DLD1 (cell line): ENCODE measurements around the gene TIMM8A.

ENCODE experiments used
- in situ Hi-C: cut with HindIII; loops from 2 replicates; pipeline ENCODE4 v1.10.0; 2017; ENCODE audit warnings: low sequenced_read_pairs

Gene TIMM8A, protein sequence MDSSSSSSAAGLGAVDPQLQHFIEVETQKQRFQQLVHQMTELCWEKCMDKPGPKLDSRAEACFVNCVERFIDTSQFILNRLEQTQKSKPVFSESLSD

DNA sequence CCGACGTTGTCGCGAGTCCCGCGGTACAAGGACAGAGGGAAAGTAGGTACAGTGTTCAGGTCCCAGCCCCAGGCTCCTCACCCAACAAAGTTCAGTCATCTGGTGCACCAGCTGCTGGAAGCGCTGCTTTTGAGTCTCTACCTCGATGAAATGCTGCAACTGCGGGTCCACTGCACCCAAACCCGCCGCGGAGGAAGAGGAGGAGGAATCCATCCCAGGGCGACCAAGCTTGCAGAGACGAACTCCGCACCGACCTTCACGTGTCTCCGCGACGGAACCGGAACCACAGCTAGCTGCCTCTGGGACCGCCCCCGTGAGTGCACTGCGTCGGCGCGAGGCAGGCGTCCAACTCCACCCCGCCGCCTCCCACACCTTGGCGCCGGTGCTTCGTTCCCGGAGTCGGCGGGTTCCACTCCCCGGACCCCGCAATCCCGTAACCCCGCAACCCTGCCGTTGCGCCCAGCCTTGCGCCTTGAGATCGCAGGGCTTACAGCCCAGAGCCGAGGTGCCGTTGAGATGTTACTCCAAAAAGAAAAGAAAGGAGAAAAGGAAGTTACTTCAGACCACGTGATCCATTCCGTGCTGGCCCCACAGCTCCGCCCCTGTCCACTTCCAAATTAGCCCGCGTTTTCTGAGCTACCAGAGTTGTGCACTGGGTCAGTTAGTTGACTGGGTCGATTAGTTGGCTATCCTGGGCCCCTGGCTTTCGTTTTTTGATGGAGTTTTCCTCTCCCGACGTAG, at the start of gene TIMM8A:
Gene TIMM8A, minus strand, starts transcription at position 291 of the 741 bp plus-strand sequence. Its CDS starts 78 bp downstream, at position 213.
- in situ Hi-C loops: no loop called here

DNA sequence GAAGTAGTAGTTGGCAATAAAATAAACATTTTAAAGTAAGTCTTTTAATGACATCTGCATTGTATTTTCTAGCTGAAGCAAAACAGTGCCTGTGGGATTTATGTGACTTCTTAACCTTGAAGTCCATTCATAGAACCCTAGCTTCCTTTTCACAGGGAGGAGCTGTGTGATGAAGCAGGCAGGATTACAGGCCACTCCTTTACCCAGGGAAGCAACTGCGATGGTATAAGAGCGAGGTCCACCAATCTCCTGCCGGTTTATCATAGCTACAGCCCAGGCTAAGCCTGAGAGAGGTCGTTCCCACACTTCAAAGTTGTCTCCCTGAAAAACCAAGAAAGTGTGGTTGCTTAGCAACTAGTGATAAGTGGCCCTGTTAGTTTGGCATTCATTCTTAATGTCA, 49.2 kb upstream of the TIMM8A start:
- in situ Hi-C loops: no loop called here

DNA sequence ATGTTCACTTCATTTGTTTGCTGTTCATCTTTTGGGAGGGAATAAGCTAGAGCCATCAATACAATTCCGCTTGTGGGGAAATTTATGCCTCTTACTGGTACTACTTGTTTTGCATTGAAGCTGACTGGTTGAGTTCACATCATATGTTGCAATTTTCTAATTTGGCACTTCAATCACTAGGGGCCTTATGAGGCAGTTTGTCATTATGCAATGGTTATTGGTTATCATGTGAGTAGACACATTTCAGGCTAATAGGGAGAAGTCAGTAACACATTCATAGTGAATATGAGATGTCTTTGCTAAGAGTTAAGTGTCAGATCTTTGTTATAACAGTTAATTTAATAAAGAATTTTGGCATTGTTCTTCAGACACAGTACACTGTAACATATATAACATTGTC, 47.2 kb upstream of the TIMM8A start:
- in situ Hi-C loops: no loop called here

DNA sequence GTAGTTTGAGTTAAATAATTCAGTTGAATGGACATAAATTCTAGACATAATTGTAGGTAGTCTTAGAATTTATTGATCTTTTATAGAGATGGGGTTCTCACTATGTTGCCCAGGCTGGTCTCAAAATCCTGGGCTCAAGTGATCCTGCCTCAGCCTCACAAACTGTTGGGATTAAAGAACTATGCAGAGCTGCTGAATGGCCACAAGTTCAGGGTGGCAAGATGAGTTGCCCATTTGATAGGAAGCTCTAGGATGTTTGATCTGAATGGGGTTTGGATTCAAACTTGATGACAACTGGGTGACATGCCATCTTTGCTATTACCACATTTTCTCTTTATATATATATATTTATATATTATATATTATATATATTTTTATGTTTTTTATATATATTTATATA, 45.8 kb upstream of the TIMM8A start:
- in situ Hi-C loops: no loop called here

DNA sequence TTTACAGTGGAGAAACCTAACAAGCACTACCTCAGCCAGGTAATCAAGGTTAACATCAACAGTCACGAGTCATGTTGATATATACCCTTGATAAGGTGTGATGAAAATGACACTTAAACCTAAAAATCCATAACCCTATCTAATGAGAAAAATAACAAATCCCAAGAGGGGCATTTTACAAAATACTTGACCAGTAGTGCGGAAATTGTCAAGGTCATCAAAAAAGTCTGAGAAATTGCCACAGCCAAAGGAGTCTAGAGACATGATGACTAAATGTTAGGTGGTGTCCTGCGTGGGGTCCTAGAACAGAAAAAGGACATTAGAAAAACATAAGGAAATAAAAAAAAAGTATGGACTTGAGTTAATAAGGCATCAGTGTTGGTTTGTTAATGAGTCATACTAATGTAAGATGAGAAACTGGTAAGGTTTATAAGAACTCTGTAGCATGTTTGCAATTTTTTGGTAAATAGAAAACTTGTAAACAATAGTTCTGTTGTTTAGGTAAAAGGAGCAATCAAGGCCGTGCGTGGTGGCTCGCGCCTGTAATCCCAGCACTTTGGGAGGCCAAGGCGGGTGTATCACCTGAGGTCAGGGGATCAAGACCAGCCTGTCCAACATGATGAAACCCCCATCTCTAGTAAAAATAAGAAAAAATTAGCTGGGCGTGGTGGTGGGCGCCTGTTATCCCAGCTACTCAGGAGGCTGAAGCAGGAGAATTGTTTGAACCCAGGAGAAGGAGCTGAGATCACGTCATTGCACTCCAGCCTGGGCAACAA, 45.2 kb upstream of the TIMM8A start:
- in situ Hi-C loops: no loop called here

DNA sequence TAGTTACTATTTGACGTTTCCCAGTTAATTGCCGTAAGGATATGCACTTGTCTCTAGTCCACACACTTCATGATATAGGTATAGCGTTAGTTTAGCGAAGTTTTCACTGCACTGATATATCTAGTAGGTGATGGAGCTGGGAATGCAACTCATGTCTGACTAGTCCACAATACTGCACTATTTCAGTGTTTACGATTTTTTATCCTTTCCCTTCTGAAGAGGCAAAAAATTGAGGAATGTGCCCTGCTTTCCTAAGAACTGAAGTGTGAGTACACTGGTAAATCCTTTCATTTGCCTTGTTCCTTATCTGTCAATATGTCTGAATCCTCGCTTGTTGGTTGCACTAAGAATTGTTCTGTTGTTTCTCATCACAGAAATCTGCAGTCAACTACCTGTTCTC, 43.3 kb upstream of the TIMM8A start:
- in situ Hi-C loops: no loop called here

DNA sequence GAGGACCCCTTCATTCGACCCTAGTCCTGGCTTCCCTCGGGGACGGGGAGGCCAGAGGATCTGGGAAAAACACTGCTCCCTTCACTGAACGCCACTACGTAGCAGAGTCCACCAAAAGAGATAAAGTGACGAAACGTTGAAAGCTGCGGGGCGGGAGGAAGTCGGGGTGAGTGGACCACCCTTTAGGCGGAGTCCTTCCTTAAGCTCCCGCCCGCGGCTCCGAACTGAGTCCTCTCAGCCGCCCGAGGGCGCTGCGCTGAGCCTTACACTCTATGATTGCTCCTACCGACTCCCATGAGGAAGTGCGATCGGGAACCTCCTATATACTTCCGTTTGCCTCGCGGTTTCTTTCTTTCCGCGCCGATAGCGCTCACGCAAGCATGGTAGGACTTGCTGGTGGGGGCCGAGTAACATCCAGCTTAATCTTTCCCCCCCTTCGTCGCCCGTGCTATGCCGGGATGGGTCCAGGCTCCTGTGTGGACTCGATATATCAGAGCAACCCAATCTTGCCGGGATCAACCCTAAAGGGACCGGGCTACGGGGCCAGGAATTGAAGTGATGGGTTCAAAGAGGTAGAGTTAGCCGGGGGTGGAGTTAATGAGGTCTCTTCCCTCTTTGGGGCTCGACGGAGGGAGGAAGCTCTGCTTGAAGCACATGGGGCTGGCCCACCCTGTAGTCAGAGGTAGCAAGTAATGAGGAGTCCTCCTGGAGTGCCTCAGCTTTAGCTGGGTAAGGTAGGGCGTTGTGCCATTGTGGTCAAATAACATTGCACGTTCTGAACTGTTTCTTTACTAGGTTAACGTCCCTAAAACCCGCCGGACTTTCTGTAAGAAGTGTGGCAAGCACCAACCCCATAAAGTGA, 42.4 kb upstream of the TIMM8A start, which contains the start of gene RPL36A:
Gene RPL36A, plus strand, starts transcription at position 348 of the 862 bp plus-strand sequence. Its CDS starts 33 bp downstream, at position 381.
- in situ Hi-C loops: no loop called here

DNA sequence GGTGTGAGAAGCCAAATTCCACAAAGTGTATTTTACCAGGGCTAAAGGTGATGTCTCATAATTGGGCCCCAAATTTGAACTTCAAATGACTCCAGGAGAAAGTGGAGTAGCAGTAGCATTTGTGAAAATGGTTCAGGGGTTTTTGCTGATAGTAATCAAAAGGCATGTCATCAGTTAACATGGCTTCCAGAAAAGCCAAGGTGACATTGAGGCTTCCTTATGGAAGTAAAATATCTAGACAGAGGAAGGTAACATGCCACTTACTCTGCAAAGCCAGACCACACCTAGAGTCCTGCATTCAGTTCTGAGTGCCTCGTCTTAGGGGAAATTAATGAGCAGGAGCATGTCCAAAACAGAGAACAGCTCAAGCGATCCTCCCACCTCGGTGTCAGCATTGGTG, 40.1 kb upstream of the TIMM8A start:
- in situ Hi-C loops: no loop called here

DNA sequence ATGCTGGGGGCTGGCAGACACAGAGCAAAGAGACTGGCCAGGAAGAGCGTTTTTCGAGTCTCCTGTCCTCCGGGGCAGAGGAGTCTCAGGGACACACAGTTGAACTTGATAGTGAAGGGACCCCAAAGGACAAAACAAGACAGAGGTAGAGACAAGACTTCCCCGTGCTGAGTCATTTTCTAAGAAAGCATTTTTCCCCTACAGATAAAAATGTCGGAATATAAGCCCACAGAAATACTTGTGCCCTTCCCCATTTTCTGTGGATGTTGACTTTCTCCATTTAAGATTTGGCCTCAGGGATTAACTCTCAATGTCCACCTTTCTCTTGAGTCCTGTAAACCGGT, 38.0 kb upstream of the TIMM8A start:
- in situ Hi-C loops: no loop called here

DNA sequence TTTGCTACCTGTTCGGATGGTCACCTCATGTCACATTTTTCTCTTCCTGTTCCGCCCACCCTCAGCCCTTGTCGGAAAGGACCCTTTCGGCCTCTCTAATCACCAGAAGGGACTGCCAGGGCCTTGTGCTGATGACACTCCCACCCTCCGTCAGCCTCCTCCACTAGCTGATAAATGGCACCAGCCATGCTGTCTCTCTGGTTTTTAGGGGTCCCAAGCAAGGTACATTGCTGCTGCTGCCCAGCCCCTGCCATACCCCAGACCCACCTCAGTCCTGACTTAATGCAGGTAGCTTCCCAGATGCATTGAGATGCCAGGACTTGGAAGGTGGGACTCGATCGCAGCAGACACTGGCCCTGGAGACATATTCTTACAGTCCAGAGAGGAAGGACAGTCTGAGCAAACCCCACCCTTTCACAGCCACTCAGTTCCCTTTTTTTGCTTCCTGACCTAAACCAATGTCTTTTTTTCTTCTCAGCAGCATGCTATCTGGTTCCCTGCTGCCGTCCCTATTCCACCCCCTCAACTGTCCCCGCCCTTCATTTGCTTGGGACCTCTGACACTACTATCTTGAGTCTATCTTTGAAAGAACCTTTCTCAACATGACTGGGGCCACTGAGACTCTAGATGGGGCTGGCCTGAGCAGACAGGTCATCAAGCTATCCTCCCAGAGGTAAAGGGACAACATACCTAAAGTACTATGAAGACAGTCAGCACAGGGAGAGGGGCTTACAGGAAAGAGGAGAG, 37.4 kb upstream of the TIMM8A start, which contains the start of gene BTK:
Gene BTK, minus strand, starts transcription at position 397 of the 747 bp plus-strand sequence. CDS start 10,907 bp downstream, outside the sequence.
- in situ Hi-C loops: no loop called here

DNA sequence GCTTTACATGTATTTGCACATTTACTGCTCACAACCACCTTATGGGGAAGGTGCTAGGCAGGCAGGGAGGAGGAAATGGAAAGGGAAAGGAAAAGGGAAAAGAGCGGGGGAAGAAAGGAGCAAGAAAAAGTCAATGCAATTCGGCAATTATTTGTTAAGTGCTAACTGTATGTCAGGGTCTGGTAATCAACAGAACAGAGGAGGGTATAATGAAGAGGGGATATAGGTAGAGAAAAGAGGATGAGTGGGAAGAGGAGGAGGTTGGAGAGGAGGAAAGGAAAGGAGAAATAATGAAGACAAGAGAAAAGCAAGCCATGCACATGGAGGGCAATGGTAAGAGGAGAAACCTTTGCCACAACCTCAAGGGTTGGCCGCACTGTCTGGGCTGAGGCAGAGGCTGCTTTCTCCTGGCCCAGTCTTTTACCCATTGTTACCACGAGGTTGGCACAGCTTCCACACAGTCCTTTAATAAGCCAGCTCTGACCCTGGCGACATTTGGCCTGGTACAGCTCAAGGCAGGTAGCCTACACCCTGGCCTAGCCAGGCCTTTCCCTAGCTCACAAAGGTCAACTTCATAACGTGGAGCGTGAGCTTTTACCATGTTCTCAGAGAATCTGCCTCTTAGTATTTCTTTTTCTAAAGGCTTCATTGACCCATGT, 36.6 kb upstream of the TIMM8A start:
- in situ Hi-C loops: no loop called here

DNA sequence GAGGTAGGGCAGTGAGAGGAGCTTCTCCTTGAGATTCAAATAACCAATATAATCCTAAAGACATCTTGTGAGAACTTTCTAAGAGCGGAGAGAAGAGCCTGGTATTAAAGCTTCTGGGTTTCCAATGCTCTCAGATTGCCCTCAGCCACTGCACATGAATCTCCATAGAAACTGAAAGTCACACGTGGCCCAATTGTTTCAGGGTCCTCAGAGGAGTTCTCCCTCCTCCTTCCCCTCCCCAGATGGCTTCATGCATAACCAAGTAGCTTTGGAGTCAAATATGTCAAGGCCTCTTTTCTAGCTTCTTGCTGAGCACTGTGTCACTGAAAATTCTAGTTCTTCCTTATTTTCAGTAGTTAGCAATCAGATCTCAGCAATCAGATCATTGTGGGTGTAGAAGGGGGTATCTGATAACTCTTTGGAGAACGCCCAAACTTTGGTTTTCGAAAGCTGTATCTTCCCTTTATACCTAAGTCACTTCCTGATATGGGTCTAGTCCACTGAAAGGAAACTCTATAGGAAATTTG, 35.2 kb upstream of the TIMM8A start:
- in situ Hi-C loops: no loop called here

DNA sequence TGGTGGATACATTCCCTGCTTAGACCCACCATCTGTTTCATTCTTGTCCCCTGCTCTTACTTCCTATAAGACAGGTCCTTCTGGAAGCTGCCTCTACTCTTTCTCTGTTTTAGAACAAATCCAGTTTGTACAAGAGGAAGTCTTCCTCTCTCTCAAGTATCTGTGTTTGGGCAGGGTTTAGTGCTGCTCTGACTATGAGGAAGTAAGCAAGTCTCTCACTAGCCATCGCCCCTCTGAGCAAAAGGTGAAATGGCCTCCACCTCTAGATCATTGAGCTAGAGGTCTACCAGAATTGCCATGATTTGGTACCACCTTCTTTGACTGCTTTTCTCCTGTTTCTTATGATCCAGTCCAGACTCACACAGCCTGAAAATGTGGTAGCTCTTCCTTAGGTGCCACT, 29.0 kb upstream of the TIMM8A start:
- in situ Hi-C loops: no loop called here

DNA sequence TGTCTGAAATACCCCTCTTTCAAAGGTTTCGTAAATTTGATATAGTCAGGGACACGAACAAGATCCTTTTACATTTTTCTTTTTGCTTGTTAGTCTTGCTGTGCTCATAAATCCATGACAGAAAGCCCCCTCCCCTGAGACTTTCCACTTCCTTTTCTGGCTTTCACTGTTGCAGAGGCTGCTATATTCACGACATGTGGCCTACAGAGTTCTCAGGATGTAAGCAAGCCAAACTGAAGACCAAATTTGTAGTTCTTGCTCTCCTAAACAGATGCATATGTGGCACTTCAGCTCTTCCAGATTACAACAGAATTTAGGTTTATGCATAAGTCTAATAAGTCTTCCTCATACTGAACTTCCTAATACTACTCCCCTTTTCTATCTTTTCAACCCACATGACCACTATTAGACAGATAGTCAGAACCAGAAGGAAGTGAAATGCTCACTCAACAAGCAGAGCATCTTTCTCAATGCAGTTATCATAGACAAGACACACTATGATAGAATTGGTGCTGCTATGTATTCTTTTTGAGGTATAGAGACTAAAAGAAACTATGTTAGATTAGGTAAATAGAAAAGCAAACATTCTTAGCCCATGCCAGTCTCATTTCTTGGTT, 22.5 kb upstream of the TIMM8A start:
- in situ Hi-C loops: no loop called here

DNA sequence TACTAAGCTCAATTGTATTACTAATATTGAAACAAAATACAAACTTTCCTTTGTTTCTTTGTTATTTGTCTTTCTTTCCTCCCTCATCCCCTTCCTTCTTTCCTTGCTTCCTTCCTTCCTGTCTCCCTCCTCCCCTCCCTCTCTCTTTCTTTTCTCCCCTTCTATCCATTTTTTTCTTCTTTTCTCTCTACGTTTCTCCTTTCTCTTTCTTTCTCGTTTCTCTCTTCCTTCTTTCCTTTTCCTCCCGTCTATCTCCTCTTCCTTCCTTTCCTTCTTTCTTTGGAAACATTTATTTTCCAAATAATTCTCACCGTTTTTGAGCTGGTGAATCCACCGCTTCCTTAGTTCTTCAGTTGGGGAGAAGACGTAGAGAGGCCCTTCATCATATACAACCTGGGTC, 21.1 kb upstream of the TIMM8A start:
- in situ Hi-C loops: no loop called here

DNA sequence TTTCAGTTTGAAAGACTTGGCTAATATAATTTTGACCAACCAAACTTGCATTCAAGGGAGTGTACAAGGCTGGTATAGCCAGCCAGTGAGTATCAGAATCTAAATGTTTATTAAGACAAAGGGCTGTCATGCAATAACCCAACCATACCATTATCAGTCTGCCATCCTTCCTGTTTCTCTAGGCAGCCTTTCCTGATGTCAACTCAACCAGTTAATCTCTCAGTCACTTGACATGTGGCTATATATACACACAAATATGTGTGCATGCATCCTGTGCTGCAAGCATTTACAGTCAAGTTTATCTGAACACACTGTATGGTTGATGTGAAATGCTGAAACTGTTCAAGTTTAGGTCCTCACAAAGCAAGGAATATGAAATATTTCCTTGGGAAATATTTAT, 20.3 kb upstream of the TIMM8A start:
- in situ Hi-C loops: no loop called here

DNA sequence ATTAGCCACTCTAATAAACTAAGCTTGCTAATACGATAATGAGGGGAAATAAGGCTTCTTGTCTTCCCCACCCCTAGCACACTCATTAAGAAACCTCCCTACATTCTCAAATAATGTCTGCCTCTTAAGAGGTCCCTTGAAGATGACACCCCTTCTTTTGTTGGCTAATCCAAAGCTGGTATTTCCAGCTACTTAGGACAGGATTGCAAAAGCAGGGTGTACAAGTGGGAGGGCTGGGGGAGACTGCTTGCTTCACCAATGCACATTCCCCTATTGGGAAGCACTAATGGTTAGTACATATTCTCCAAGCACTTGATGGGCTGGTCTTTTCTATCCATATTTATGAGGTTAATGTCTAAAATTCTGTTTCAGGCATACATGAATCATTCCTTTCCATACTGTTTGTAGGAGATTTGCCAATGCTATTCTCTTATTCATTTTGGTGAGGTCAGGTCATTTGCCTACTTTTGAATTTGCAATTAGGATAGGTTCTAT, 16.8 kb upstream of the TIMM8A start:
- in situ Hi-C loops: no loop called here

DNA sequence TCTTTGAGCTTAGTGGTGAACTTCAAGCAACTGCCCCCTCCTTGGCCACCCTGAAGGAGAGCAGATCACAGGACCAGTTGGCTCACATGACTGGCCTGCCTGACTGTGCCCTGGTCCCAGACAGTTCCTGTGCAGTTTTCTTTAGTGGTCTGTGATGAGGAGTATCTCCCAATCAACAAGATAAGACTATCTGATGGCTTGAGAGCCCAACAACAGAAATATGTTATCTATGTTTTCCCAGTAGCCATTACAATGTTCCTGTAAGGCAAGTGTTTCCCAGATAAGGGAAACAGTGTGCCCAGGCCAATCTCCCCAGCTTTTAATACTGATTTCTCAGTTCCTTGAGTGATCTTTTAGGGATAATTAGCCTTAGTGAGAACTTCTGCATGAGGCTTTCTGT, 14.2 kb upstream of the TIMM8A start:
- in situ Hi-C loops: no loop called here

DNA sequence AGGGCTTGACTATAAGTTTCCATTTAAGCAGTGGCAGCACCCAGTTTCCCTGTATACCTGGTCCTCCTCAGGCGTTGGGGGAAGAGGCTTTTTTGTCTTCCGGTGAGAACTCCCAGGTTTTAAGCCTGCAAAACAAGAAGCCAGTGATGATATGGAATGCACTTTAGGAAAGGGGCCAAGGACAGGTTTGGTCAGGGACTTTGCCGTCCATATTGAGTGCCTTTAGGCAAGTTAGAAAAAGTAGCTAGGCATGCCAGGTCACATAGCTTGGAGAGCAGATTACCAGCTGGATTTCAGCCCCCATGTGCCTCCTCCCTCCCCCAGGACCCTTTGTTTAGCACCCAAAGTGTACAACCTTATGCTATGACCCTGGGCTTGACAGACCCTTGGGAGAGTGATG, 13.6 kb upstream of the TIMM8A start:
- in situ Hi-C loops: no loop called here
